Caco-2 (cell line): ENCODE measurements around the gene CCL5. TPM values are rescaled to one million over a fixed set of nuclear protein-coding genes. Genes with fewer than 3 reads are reported as not detected.

Experiments
- BruUV-seq: library from RNA; stranded (reverse); fragments of 400-500 nt; replicated peaks from 2 replicates; lab custom pipeline; 2021; lab: Mats Ljungman, UMichigan
- CTCF ChIA-PET: fragments of 300-600 bp; sonication (Branson Sonifier 250); formaldehyde crosslinking; loops from one replicate; lab custom pipeline; 2022; ENCODE audit warnings: antibody characterized with exemption; lab: Charles Lee
- POLR2A ChIA-PET: fragments of 300-600 bp; sonication (Branson Sonifier 250); formaldehyde crosslinking; loops from one replicate; lab custom pipeline; 2022; ENCODE audit warnings: antibody characterized with exemption; lab: Charles Lee
- DNase-seq, 2 experiments: peaks; one replicate each; pipeline versions ENCODE4 v3.0.0 to v3.0.0-alpha.2; 2020 to 2022
- H3K27me3 ChIP-seq: replicated peaks from 2 replicates; pipeline ENCODE4 v1.6.0; 2011; ENCODE audit warnings: low read length; ENCODE audit not compliant: control insufficient read depth, insufficient read depth
- H3K36me3 ChIP-seq: 2 replicates; pipeline ENCODE4 v1.5.1; 2011; ENCODE audit warnings: low read length; ENCODE audit not compliant: control insufficient read depth, insufficient read depth
- H3K4me1 ChIP-seq: fragments of 250-450 bp; sonication (Bioruptor Pico); 2 replicates; pipeline ENCODE4 v1.5.1; 2020; ENCODE audit warnings: mild to moderate bottlenecking
- H3K4me3 ChIP-seq: 2 replicates; pipeline ENCODE4 v1.5.1; 2011; ENCODE audit warnings: low read depth, mild to moderate bottlenecking, control low read depth, low read length
- H3K9me3 ChIP-seq: fragments of 250-450 bp; sonication (Bioruptor Pico); 2 replicates; pipeline ENCODE4 v1.5.1; 2020; ENCODE audit warnings: mild to moderate bottlenecking, moderate library complexity
- H3K27ac Mint-ChIP-seq: one replicate; pipeline ENCODE4 v1.8.0; 2022; ENCODE audit warnings: mixed read lengths; ENCODE audit not compliant: unreplicated experiment
- H3K27me3 Mint-ChIP-seq: one replicate; pipeline ENCODE4 v1.8.0; 2022; ENCODE audit warnings: mixed read lengths; ENCODE audit not compliant: insufficient read depth, unreplicated experiment
- H3K36me3 Mint-ChIP-seq: one replicate; pipeline ENCODE4 v1.8.0; 2022; ENCODE audit warnings: mild to moderate bottlenecking, mixed read lengths; ENCODE audit not compliant: insufficient read depth, unreplicated experiment
- H3K4me1 Mint-ChIP-seq: one replicate; pipeline ENCODE4 v1.8.0; 2022; ENCODE audit warnings: low read depth, mixed read lengths; ENCODE audit not compliant: unreplicated experiment
- H3K4me3 Mint-ChIP-seq: one replicate; pipeline ENCODE4 v1.8.0; 2022; ENCODE audit warnings: mild to moderate bottlenecking, moderate library complexity, mixed read lengths; ENCODE audit not compliant: unreplicated experiment
- H3K9me3 Mint-ChIP-seq: one replicate; pipeline ENCODE4 v1.8.0; 2022; ENCODE audit warnings: mixed read lengths; ENCODE audit not compliant: unreplicated experiment
- CTCF ChIP-seq, 2 experiments: fragments of 200-600 bp in 1 of 2; IDR thresholded peaks; 1 replicate in 1 of 2; 2 replicates in 1 of 2; pipeline versions ENCODE4 v1.5.1 to v1.8.0; 2011 to 2022; ENCODE audit warnings: antibody characterized with exemption in 1 of 2, control low read depth in 1 of 2, inconsistent platforms in 1 of 2, low read depth in 1 of 2, low read length in 1 of 2, mild to moderate bottlenecking in 1 of 2, moderate library complexity in 1 of 2; ENCODE audit not compliant: insufficient read depth in 1 of 2, severe bottlenecking in 1 of 2, unreplicated experiment in 1 of 2
- intact Hi-C: fragments of 100-400 bp; cut with micrococcal nuclease; formaldehyde crosslinking; loops from one replicate; pipeline ENCODE4 v1.10.0; 2022; ENCODE audit not compliant: unreplicated experiment
- total RNA-seq: library from RNA; stranded (reverse); gene quantifications from 2 replicates; pipeline ENCODE4 v1.2.3, GENCODE V29; 2022

CCL5 gene
- total RNA-seq, 1 experiment from 2014 or later, result not detected

- no TSS peak for BruUV-seq
- TF ChIP-seq CTCF (IDR thresholded peaks at IDR 0.05; ENCODE audit: insufficient read depth in 1 of 2, low read depth in 1 of 2, low read length in 1 of 2, severe bottlenecking in 1 of 2, unreplicated experiment in 1 of 2), result no peak
- no peaks in the 10 kb centered on the region for H3K4me1 Mint-ChIP-seq
- H3K4me3 ChIP-seq, result no peak overlapping the region
- POLR2A ChIA-PET, result no interaction called here
- H3K9me3 ChIP-seq, result no peaks in the 10 kb centered on the region
- no peaks in the 10 kb centered on the region for H3K4me1 ChIP-seq
- H3K4me3 Mint-ChIP-seq, result no peak overlapping the region
- H3K27me3 ChIP-seq, result no peaks in the 10 kb centered on the region
- peaks cover 14% of the 10 kb centered on the region for H3K36me3 Mint-ChIP-seq
- H3K27me3 Mint-ChIP-seq, result no peaks in the 10 kb centered on the region
- no peaks in the 10 kb centered on the region for H3K9me3 Mint-ChIP-seq
- DNase-seq, result no peak
- H3K36me3 ChIP-seq, result no peaks in the 10 kb centered on the region; the same call in 1 of the 2 replicates
- CTCF ChIA-PET, result no interaction called here
- H3K27ac Mint-ChIP-seq, result no peak overlapping the region
- intact Hi-C loops, result no loop called here
Measured at GRCh38 chr17:35855965-35856364, 24.2 kb downstream of the CCL5 start.

GRCh38 chr17:35849469-35850348 is 30.5 kb downstream of the CCL5 start:
- Histone ChIP-seq H3K27me3 (no peaks in the 10 kb centered on the region), H3K9me3 (no peaks in the 10 kb centered on the region), H3K4me1 (no peaks in the 10 kb centered on the region), H3K36me3 (peaks cover 5% of the 10 kb centered on the region), H3K4me3 (no peak overlapping the region)
- Mint-ChIP-seq H3K27me3 (no peaks in the 10 kb centered on the region), H3K9me3 (no peaks in the 10 kb centered on the region), H3K4me1 (no peaks in the 10 kb centered on the region), H3K4me3 (no peak overlapping the region), H3K27ac (peak overlapping the region; percentile 4), H3K36me3 (peaks cover 64% of the 10 kb centered on the region)
- BruUV-seq, result no TSS peak
- POLR2A ChIA-PET, result no interaction called here
- peak; percentile 74 to 76 for DNase-seq
- CTCF ChIA-PET, result interaction anchor here (0.9 to 1.2 kb wide), 2 partner anchors 51 to 81 kb away, joined by 3 read pairs; no protein-coding TSS in a partner anchor
- intact Hi-C loops, result loop anchor here (5.0 kb wide), 1 partner anchor 83 kb away; the partner anchor contains the start of gene RDM1
- TF ChIP-seq CTCF (IDR thresholded peaks at IDR 0.05; ENCODE audit: insufficient read depth in 1 of 2, low read depth in 1 of 2, low read length in 1 of 2, severe bottlenecking in 1 of 2, unreplicated experiment in 1 of 2), result peak; percentile 80 to 83

DNA sequence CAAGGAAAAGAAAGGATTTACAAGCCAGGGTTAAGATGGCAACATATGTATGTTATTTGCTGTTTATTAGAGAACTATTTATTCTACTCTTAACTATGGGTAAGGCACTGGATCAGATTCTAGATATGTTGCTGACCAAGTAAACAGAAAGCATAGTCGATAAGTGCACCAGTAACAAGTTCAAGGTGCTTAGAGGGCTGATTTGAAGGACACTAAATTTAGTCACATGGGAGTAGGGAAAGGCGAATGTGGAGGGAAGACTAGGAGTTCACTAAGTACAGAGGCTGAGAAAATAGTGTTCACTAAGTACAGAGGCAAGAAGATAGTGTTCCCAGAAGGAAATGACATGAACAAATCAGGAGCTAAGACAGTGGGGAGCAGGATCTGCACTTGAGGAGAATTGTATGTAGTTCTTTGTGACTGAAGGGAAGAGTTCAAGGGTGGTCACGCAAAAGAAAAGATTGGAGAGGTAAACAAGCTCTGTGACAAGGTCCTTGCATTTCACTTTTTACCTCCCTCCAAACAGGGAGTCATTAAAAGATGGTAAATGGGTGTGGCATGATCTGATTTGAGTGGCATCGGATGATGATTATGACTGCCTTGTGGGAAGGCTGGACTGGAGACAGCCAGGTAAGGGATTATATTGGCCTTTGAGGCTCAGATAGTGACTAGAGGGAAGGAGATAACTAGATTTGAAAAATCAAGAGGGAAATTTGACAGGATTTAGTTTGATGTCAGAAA is 32.4 kb downstream of the CCL5 start:
- Histone ChIP-seq H3K27me3 (no peaks in the 10 kb centered on the region), H3K4me1 (no peaks in the 10 kb centered on the region), H3K4me3 (no peak overlapping the region), H3K36me3 (peaks cover 7% of the 10 kb centered on the region), H3K9me3 (no peaks in the 10 kb centered on the region)
- no peak for DNase-seq
- Mint-ChIP-seq H3K9me3 (no peaks in the 10 kb centered on the region), H3K36me3 (peaks cover 81% of the 10 kb centered on the region), H3K4me3 (no peak overlapping the region), H3K27me3 (no peaks in the 10 kb centered on the region), H3K4me1 (no peaks in the 10 kb centered on the region), H3K27ac (no peak overlapping the region)
- POLR2A ChIA-PET, result interaction anchor here (0.6 kb wide), 1 partner anchor 10 kb away, joined by 3 read pairs; no protein-coding TSS in a partner anchor
- TF ChIP-seq CTCF (IDR thresholded peaks at IDR 0.05; ENCODE audit: insufficient read depth in 1 of 2, low read depth in 1 of 2, low read length in 1 of 2, severe bottlenecking in 1 of 2, unreplicated experiment in 1 of 2), result no peak
- intact Hi-C loops, result loop anchor here (5.0 kb wide), 1 partner anchor 84 kb away; the partner anchor contains the start of gene RDM1
- CTCF ChIA-PET, result interaction anchor here (0.6 to 1.2 kb wide), 4 partner anchors 53 to 152 kb away, joined by 3 to 4 read pairs (median 4); partner anchors contain the start of gene LYZL6
- no TSS peak for BruUV-seq
